Measurements from ENCODE around the gene PHYHD1. TPM values are rescaled to one million over a fixed set of nuclear protein-coding genes. Genes with fewer than 3 reads are reported as not detected.
A peak's percentile ranks its signal among the peaks of the same experiment; 100 is the strongest.

The PHYHD1 gene
- total and polyA plus RNA-seq, 2 donors (not counting 1 experiment from before 2014, with no cell fraction given) = 0.96 to 2.0 TPM

DNA sequence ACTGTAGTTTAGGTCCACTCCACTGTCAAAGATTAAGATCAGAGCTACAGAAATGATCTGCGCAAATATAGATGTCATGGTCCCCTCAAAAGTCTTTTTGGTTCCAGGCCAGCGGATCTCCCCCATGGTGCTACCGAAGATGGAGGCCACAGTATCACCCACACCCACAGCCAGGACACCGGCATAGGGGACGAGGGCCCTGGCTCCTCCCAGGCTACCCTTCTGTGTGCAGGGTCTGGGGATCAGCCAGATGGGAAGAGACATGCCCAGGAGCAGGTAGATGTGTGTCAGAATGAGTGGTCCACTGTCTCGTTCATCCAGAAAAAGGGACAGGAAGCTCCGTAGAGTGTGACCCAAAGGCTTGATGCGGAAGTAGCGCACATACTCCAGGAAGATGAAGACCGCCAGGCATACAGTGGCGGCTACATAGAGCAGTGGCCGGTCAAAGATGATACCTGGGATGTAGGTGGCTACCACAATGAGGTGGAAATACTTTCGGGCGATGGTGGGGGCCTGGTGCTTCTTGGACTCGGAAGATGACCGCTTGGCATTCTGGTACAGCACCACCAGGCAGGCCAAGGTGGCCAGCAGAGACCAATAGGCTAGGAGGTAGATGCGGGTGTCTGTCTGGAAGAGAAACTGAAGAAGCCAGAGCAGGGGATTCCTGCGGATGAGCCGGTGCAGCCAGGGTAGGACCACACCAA is 25.2 kb downstream of the PHYHD1 start:
- ChIA-PET POLR2A (interaction anchor here (1.2 kb wide), 1 partner anchor 116 kb away, joined by 3 read pairs; the partner anchor contains the start of gene SPOUT1), CTCF (no interaction called here)
- H3K27me3 ChIP-seq (replicated peaks in 1 of 4; ENCODE audit: control extremely low read depth in 1 of 4, control insufficient read depth in 3 of 4, insufficient read depth in 4 of 4, low read length in 3 of 4) = no peaks in the 10 kb centered on the region
- no peak overlapping the region for H3K4me3 ChIP-seq (ENCODE audit: control extremely low read depth in 1 of 5, extremely low read depth in 1 of 5, insufficient read depth in 1 of 5, low read depth in 2 of 5, low read length in 4 of 5)
- Mint-ChIP-seq H3K4me3 (peak overlapping the region; percentile 97), H3K4me1 (peaks cover 27% of the 10 kb centered on the region), H3K9me3 (ENCODE audit: insufficient read depth) (no peaks in the 10 kb centered on the region), H3K27me3 (no peaks in the 10 kb centered on the region), H3K27ac (peak overlapping the region; percentile 61)
- peaks cover 15 to 18% of the 10 kb centered on the region in 2 donors for H3K4me1 ChIP-seq (ENCODE audit: control insufficient read depth in 2 of 2, insufficient read depth in 2 of 2, low read length in 2 of 2)
- intact Hi-C loops (cut with micrococcal nuclease) = loop anchor here (2.0 to 10.0 kb wide), 3 partner anchors 261 to 679 kb away; partner anchors contain the start of genes C9orf50, NTMT1 and URM1
- no peak overlapping the region for H2AFZ ChIP-seq (ENCODE audit: insufficient read depth, low read depth, low read length, poor library complexity, severe bottlenecking)
- peaks cover 44% of the 10 kb centered on the region for H3K79me2 ChIP-seq (ENCODE audit: control insufficient read depth, insufficient read depth, low read length)
- no peaks in the 10 kb centered on the region for H3K9me3 ChIP-seq (ENCODE audit: control extremely low read depth in 1 of 3, control insufficient read depth in 2 of 3, insufficient read depth in 1 of 3, low read length in 2 of 3)
- WGBS (ENCODE audit: insufficient coverage) = over 99% methylated on average over 15 of the region's 19 CpGs
- H3K4me2 ChIP-seq (replicated peaks; ENCODE audit: low read depth, low read length, poor library complexity, severe bottlenecking) = peak overlapping the region; percentile 91
- ATAC-seq (ENCODE audit: low read depth) (no peak), DNase-seq (no peak)
- no peak overlapping the region for H3K27ac ChIP-seq (ENCODE audit: low read length in 2 of 2)
- H4K20me1 ChIP-seq (ENCODE audit: control insufficient read depth, insufficient read depth, low read length, poor library complexity, severe bottlenecking) = no peaks in the 10 kb centered on the region
- no peak overlapping the region for H3K9ac ChIP-seq (ENCODE audit: low read length)
- peaks cover 0 to 4% of the 10 kb centered on the region in 2 experiments for H3K36me3 ChIP-seq (replicated peaks in 1 of 2; ENCODE audit: control extremely low read depth in 1 of 2, control insufficient read depth in 1 of 2, extremely low read depth in 1 of 2, insufficient read depth in 2 of 2, low read length in 1 of 2)
- no peak for TF ChIP-seq EZH2 (IDR thresholded peaks at IDR 0.05; ENCODE audit: borderline replicate concordance, insufficient read depth, low read depth, low read length, poor library complexity, severe bottlenecking)
- TF ChIP-seq, protein P1, sequence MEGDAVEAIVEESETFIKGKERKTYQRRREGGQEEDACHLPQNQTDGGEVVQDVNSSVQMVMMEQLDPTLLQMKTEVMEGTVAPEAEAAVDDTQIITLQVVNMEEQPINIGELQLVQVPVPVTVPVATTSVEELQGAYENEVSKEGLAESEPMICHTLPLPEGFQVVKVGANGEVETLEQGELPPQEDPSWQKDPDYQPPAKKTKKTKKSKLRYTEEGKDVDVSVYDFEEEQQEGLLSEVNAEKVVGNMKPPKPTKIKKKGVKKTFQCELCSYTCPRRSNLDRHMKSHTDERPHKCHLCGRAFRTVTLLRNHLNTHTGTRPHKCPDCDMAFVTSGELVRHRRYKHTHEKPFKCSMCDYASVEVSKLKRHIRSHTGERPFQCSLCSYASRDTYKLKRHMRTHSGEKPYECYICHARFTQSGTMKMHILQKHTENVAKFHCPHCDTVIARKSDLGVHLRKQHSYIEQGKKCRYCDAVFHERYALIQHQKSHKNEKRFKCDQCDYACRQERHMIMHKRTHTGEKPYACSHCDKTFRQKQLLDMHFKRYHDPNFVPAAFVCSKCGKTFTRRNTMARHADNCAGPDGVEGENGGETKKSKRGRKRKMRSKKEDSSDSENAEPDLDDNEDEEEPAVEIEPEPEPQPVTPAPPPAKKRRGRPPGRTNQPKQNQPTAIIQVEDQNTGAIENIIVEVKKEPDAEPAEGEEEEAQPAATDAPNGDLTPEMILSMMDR (IDR thresholded peaks at IDR 0.05) = no peak

Data from B cell (primary cell).